22Rv1 (cell line): ENCODE measurements around the gene CYP19A1.
A peak's percentile ranks its signal among the peaks of the same experiment; 100 is the strongest.

Experiments
- CTCF ChIP-seq: fragments of 450-650 bp; IDR thresholded peaks from 2 replicates; pipeline ENCODE4 v1.5.1; 2017; ENCODE audit warnings: mild to moderate bottlenecking
- ZFX ChIP-seq: fragments of 450-650 bp; IDR thresholded peaks from 2 replicates; pipeline ENCODE4 v1.6.1; 2017; ENCODE audit warnings: antibody characterized with exemption, borderline replicate concordance

- peak; percentile 92 for TF ChIP-seq CTCF
- TF ChIP-seq ZFX: no peak
Observed at GRCh38 chr15:51281368-51281967, 56.9 kb downstream of the CYP19A1 start.
